ENCODE data around the gene PCSK5. TPM values are rescaled to one million over a fixed set of nuclear protein-coding genes. Genes with fewer than 3 reads are reported as not detected.

Gene PCSK5
- total RNA-seq, 2 experiments from 2014 or later = 14.4 to 15.2 TPM

- Histone ChIP-seq H3K4me3 (ENCODE audit: low read length) (no peak overlapping the region), H3K9me3 (ENCODE audit: control insufficient read depth in 1 of 2, insufficient read depth in 1 of 2, low read length in 2 of 2) (peaks cover 0 to 4% of the 10 kb centered on the region in 2 experiments), H3K27ac (ENCODE audit: low read depth in 1 of 2, low read length in 2 of 2) (no peak overlapping the region), H3K36me3 (ENCODE audit: insufficient read depth, low read length) (no peaks in the 10 kb centered on the region), H3K4me1 (ENCODE audit: insufficient read depth, low read length) (no peaks in the 10 kb centered on the region), H3K27me3 (ENCODE audit: control insufficient read depth in 1 of 2, insufficient read depth in 2 of 2, low read length in 2 of 2) (no peaks in the 10 kb centered on the region)
- Mint-ChIP-seq H3K36me3 (ENCODE audit: low read depth) (no peaks in the 10 kb centered on the region), H3K27me3 (no peaks in the 10 kb centered on the region), H3K9me3 (no peaks in the 10 kb centered on the region), H3K4me1 (ENCODE audit: low read depth) (no peaks in the 10 kb centered on the region), H3K4me3 (no peak overlapping the region), H3K27ac (no peak overlapping the region)
- ChIA-PET POLR2A (no interaction called here), CTCF (no interaction called here)
- no peak for DNase-seq
- intact Hi-C loops (cut with DNase I, micrococcal nuclease) = no loop called here
- TF ChIP-seq CTCF (IDR thresholded peaks at IDR 0.05) = no peak
- no peak for ATAC-seq (ENCODE audit: poor library complexity)
Measured at GRCh38 chr9:75847085-75847484, 43.4 kb upstream of the PCSK5 start.

- Mint-ChIP-seq H3K4me3 (no peak overlapping the region), H3K4me1 (ENCODE audit: low read depth) (no peaks in the 10 kb centered on the region), H3K27me3 (no peaks in the 10 kb centered on the region), H3K9me3 (no peaks in the 10 kb centered on the region), H3K27ac (no peak overlapping the region), H3K36me3 (ENCODE audit: low read depth) (no peaks in the 10 kb centered on the region)
- H3K27ac ChIP-seq (ENCODE audit: low read depth in 1 of 2, low read length in 2 of 2) = no peak overlapping the region
- H3K27me3 ChIP-seq (ENCODE audit: control insufficient read depth in 1 of 2, insufficient read depth in 2 of 2, low read length in 2 of 2) = no peaks in the 10 kb centered on the region
- no peak overlapping the region for H3K4me3 ChIP-seq (ENCODE audit: low read length)
- intact Hi-C loops (cut with DNase I, micrococcal nuclease) = no loop called here
- CTCF ChIA-PET = no interaction called here
- H3K36me3 ChIP-seq (ENCODE audit: insufficient read depth, low read length) = no peaks in the 10 kb centered on the region
- POLR2A ChIA-PET = no interaction called here
- DNase-seq = no peak
- H3K9me3 ChIP-seq (ENCODE audit: control insufficient read depth in 1 of 2, insufficient read depth in 1 of 2, low read length in 2 of 2) = no peaks in the 10 kb centered on the region
- no peak for TF ChIP-seq CTCF (IDR thresholded peaks at IDR 0.05)
- H3K4me1 ChIP-seq (ENCODE audit: insufficient read depth, low read length) = no peaks in the 10 kb centered on the region
- ATAC-seq (ENCODE audit: poor library complexity) = no peak
Measured at GRCh38 chr9:75850459-75851200, 39.8 kb upstream of the PCSK5 start.

GRCh38 chr9:75851917-75852316, 38.6 kb upstream of the PCSK5 start:
- DNase-seq (no peak), ATAC-seq (ENCODE audit: poor library complexity) (no peak)
- Mint-ChIP-seq H3K27ac (no peak overlapping the region), H3K4me3 (no peak overlapping the region), H3K27me3 (no peaks in the 10 kb centered on the region), H3K9me3 (no peaks in the 10 kb centered on the region), H3K4me1 (ENCODE audit: low read depth) (no peaks in the 10 kb centered on the region), H3K36me3 (ENCODE audit: low read depth) (no peaks in the 10 kb centered on the region)
- no peaks in the 10 kb centered on the region for H3K4me1 ChIP-seq (ENCODE audit: insufficient read depth, low read length)
- TF ChIP-seq CTCF (IDR thresholded peaks at IDR 0.05) = no peak
- H3K27me3 ChIP-seq (ENCODE audit: control insufficient read depth in 1 of 2, insufficient read depth in 2 of 2, low read length in 2 of 2) = no peaks in the 10 kb centered on the region
- H3K4me3 ChIP-seq (ENCODE audit: low read length) = no peak overlapping the region
- H3K36me3 ChIP-seq (ENCODE audit: insufficient read depth, low read length) = no peaks in the 10 kb centered on the region
- H3K27ac ChIP-seq (ENCODE audit: low read depth in 1 of 2, low read length in 2 of 2) = no peak overlapping the region
- intact Hi-C loops (cut with DNase I, micrococcal nuclease) = no loop called here
- ChIA-PET CTCF (no interaction called here), POLR2A (no interaction called here)
- no peaks in the 10 kb centered on the region for H3K9me3 ChIP-seq (ENCODE audit: control insufficient read depth in 1 of 2, insufficient read depth in 1 of 2, low read length in 2 of 2)

Measured in CD4-positive, alpha-beta T cell (primary cell).